ENCODE measurements around the gene PCDHGA4. TPM values are rescaled to one million over a fixed set of nuclear protein-coding genes. Genes with fewer than 3 reads are reported as not detected.

PCDHGA4 gene
- total RNA-seq, 1 donor from 2014 or later: 2.8 TPM

GRCh38 chr5:141397756-141398551, 43.1 kb downstream of the PCDHGA4 start, which contains the start of gene PCDHGB5:
Gene PCDHGB5 (plus strand): TSS chr5:141397947. CDS start chr5:141398128, 181 bp downstream.

GRCh38 chr5:141402553-141403243, 47.9 kb downstream of the PCDHGA4 start, which contains the start of gene PCDHGA9:
Gene PCDHGA9 (plus strand): TSS chr5:141402778. CDS start chr5:141402953, 175 bp downstream.

Other genes starting within 250 kb of the PCDHGA4 start
- gene PCDHB4, start 233.2 kb upstream of the PCDHGA4 start, total RNA-seq: 0.35 and 0.94 TPM in 2 replicates
- 0.34 and 2.2 TPM in 2 replicates for gene PCDHB5, start 219.8 kb upstream of the PCDHGA4 start, total RNA-seq
- 0.12 TPM in 1 of 2 replicates, not detected in the other for gene PCDHB6, start 205.0 kb upstream of the PCDHGA4 start, total RNA-seq
- 0.23 and 0.34 TPM in 2 replicates for gene PCDHB7, start 182.4 kb upstream of the PCDHGA4 start, total RNA-seq
- not detected in 2 replicates for gene PCDHB8, start 177.2 kb upstream of the PCDHGA4 start, total RNA-seq
- gene PCDHB16, start 172.6 kb upstream of the PCDHGA4 start, total RNA-seq: under 0.01 and 1.1 TPM in 2 replicates
- gene PCDHB9, start 167.9 kb upstream of the PCDHGA4 start, total RNA-seq: 0.23 and 0.43 TPM in 2 replicates
- 0.12 and 0.17 TPM in 2 replicates for gene PCDHB10, start 162.7 kb upstream of the PCDHGA4 start, total RNA-seq
- 0.12 TPM in 1 of 2 replicates, not detected in the other for gene PCDHB11, start 155.4 kb upstream of the PCDHGA4 start, total RNA-seq
- under 0.01 and 0.26 TPM in 2 replicates for gene PCDHB12, start 146.3 kb upstream of the PCDHGA4 start, total RNA-seq
- gene PCDHB13, start 141.1 kb upstream of the PCDHGA4 start, total RNA-seq: 0.35 and 0.43 TPM in 2 replicates
- 0.70 TPM in 1 of 2 replicates, not detected in the other for gene PCDHB14, start 131.7 kb upstream of the PCDHGA4 start, total RNA-seq
- gene PCDHB15, start 109.6 kb upstream of the PCDHGA4 start, total RNA-seq: under 0.01 and 0.12 TPM in 2 replicates
- gene SLC25A2, start 51.0 kb upstream of the PCDHGA4 start, total RNA-seq: not detected in 2 replicates
- gene TAF7, start 34.2 kb upstream of the PCDHGA4 start, total RNA-seq: 34.3 and 45.5 TPM in 2 replicates
- gene PCDHGA1, start 24.5 kb upstream of the PCDHGA4 start, total RNA-seq: 0.35 and 0.85 TPM in 2 replicates
- 2.2 and 3.5 TPM in 2 replicates for gene PCDHGA2, start 16.3 kb upstream of the PCDHGA4 start, total RNA-seq
- 1.8 and 4.4 TPM in 2 replicates for gene PCDHGA3, start 11.2 kb upstream of the PCDHGA4 start, total RNA-seq
- gene PCDHGB1, start 4.9 kb upstream of the PCDHGA4 start, total RNA-seq: 0.82 and 0.94 TPM in 2 replicates
- 0.77 and 3.3 TPM in 2 replicates for gene PCDHGB2, start 5.0 kb downstream of the PCDHGA4 start, total RNA-seq
- 0.68 and 2.1 TPM in 2 replicates for gene PCDHGA5, start 9.1 kb downstream of the PCDHGA4 start, total RNA-seq
- 0.58 and 1.8 TPM in 2 replicates for gene PCDHGB3, start 15.2 kb downstream of the PCDHGA4 start, total RNA-seq
- gene PCDHGA6, start 18.9 kb downstream of the PCDHGA4 start, total RNA-seq: 3.7 and 4.3 TPM in 2 replicates
- gene PCDHGA7, start 27.7 kb downstream of the PCDHGA4 start, total RNA-seq: 4.4 and 5.1 TPM in 2 replicates
- 11.6 and 12.8 TPM in 2 replicates for gene PCDHGB4, start 32.7 kb downstream of the PCDHGA4 start, total RNA-seq
- 0.70 and 1.4 TPM in 2 replicates for gene PCDHGA8, start 37.6 kb downstream of the PCDHGA4 start, total RNA-seq
- gene PCDHGB5, start 42.9 kb downstream of the PCDHGA4 start, total RNA-seq: 19.2 and 23.3 TPM in 2 replicates
- gene PCDHGA9, start 47.8 kb downstream of the PCDHGA4 start, total RNA-seq: 1.4 and 2.5 TPM in 2 replicates
- gene PCDHGB6, start 53.0 kb downstream of the PCDHGA4 start, total RNA-seq: 0.93 and 1.4 TPM in 2 replicates
- gene PCDHGA10, start 58.0 kb downstream of the PCDHGA4 start, total RNA-seq: 6.9 and 8.6 TPM in 2 replicates
- 8.3 and 12.5 TPM in 2 replicates for gene PCDHGB7, start 62.7 kb downstream of the PCDHGA4 start, total RNA-seq
- gene PCDHGA11, start 66.0 kb downstream of the PCDHGA4 start, total RNA-seq: 11.7 and 12.9 TPM in 2 replicates
- gene PCDHGA12, start 75.5 kb downstream of the PCDHGA4 start, total RNA-seq: 18.8 and 27.2 TPM in 2 replicates
- gene PCDHGC3, start 120.9 kb downstream of the PCDHGA4 start, total RNA-seq: 55.5 and 77.5 TPM in 2 replicates
- 0.23 and 0.26 TPM in 2 replicates for gene PCDHGC4, start 130.0 kb downstream of the PCDHGA4 start, total RNA-seq
- gene PCDHGC5, start 134.1 kb downstream of the PCDHGA4 start, total RNA-seq: 0.43 and 0.58 TPM in 2 replicates

Measured in pericardium fibroblast (primary cell).